ENCODE data around the gene HIC1. TPM values are rescaled to one million over a fixed set of nuclear protein-coding genes. Genes with fewer than 3 reads are reported as not detected.

The HIC1 gene
- total RNA-seq, 1 donor from 2014 or later, result 1.3 TPM

DNA sequence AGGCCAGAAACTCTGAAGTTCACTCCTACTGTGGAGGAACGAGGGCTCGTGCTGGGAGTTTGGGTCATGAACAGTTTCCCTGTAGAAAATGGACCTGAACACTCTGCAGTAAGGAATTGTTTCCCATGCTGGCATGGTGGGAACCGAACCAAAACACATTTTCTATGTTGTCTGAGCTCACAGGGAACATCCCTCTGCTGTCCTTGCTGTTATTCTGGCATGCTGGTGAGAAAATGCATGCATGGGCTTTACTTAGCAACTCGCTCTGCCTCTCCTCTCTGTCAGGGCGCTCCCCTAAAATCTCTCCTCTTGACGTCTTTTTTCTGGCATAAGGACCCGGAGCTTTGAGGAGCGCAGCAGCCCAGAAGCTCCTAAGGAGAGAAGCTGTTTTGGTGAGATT lies 35.2 kb upstream of the HIC1 start:
- TF ChIP-seq, protein P1, sequence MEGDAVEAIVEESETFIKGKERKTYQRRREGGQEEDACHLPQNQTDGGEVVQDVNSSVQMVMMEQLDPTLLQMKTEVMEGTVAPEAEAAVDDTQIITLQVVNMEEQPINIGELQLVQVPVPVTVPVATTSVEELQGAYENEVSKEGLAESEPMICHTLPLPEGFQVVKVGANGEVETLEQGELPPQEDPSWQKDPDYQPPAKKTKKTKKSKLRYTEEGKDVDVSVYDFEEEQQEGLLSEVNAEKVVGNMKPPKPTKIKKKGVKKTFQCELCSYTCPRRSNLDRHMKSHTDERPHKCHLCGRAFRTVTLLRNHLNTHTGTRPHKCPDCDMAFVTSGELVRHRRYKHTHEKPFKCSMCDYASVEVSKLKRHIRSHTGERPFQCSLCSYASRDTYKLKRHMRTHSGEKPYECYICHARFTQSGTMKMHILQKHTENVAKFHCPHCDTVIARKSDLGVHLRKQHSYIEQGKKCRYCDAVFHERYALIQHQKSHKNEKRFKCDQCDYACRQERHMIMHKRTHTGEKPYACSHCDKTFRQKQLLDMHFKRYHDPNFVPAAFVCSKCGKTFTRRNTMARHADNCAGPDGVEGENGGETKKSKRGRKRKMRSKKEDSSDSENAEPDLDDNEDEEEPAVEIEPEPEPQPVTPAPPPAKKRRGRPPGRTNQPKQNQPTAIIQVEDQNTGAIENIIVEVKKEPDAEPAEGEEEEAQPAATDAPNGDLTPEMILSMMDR (IDR thresholded peaks at IDR 0.05; ENCODE audit: insufficient read depth, low read length, severe bottlenecking), result no peak
- DNase-seq (ENCODE audit: low read depth) (no peak), FAIRE-seq (no peak)
- Histone ChIP-seq H3K27me3 (ENCODE audit: control insufficient read depth, insufficient read depth, low read length) (peaks cover 10% of the 10 kb centered on the region), H3K4me3 (ENCODE audit: low read depth, low read length) (no peak overlapping the region), H3K36me3 (ENCODE audit: control insufficient read depth, insufficient read depth, low read length) (no peaks in the 10 kb centered on the region)

DNA sequence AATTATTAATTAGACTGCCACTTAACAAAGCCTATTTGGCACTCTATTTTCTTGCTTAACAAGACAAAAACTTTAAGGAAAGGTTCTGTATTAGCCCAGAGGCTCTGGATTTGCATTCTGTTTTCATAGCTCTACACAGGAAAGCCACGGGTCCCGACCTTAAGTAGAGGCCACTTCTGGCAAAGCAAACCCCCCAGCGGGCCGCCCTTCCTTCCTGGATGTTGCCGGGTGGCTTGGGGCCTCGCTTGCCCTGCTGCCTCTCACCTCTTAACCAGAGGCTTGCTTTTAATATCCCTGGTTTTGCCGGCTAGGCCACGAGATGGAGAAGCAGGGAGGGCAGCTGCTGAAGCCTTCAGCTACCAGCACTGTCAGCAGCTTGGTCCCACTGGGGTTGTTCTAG lies 34.2 kb upstream of the HIC1 start:
- no peaks in the 10 kb centered on the region for H3K36me3 ChIP-seq (ENCODE audit: control insufficient read depth, insufficient read depth, low read length)
- FAIRE-seq (no peak), DNase-seq (ENCODE audit: low read depth) (no peak)
- H3K4me3 ChIP-seq (ENCODE audit: low read depth, low read length), result no peak overlapping the region
- TF ChIP-seq, protein P1 (IDR thresholded peaks at IDR 0.05; ENCODE audit: insufficient read depth, low read length, severe bottlenecking), result no peak
- H3K27me3 ChIP-seq (ENCODE audit: control insufficient read depth, insufficient read depth, low read length), result peaks cover 10% of the 10 kb centered on the region

DNA sequence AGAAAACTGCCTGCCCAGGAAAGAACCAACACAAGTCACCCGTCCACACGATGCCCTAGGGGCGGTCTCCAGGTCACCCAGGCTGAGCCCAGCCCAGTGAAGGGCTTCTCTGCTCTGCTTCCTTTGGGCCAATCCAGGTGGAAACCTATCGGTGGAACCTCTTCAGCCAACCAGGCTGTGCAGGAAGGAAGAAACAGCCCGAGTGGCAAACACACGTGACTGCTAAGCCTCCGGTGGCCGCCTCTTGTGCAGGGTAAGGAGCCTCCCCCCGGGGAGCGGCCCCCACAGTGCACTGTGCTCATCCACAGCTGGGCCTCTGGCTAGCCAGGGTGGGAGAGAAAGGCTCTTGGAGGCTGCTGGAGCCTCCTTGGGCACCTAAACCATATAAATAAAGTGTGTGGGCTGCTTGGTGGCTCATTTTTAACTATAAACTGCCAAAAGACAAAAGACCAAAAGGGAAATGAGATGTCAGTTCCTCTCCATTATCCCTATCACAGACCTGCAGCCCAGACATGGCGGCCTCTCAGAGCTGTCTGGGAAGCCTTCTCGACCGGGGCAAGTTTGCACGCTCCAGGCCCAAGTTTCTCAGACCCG lies 32.2 kb upstream of the HIC1 start:
- FAIRE-seq, result no peak
- Histone ChIP-seq H3K27me3 (ENCODE audit: control insufficient read depth, insufficient read depth, low read length) (peaks cover 10% of the 10 kb centered on the region), H3K4me3 (ENCODE audit: low read depth, low read length) (no peak overlapping the region), H3K36me3 (ENCODE audit: control insufficient read depth, insufficient read depth, low read length) (no peaks in the 10 kb centered on the region)
- TF ChIP-seq, protein P1 (IDR thresholded peaks at IDR 0.05; ENCODE audit: insufficient read depth, low read length, severe bottlenecking), result no peak
- no peak for DNase-seq (ENCODE audit: low read depth)

DNA sequence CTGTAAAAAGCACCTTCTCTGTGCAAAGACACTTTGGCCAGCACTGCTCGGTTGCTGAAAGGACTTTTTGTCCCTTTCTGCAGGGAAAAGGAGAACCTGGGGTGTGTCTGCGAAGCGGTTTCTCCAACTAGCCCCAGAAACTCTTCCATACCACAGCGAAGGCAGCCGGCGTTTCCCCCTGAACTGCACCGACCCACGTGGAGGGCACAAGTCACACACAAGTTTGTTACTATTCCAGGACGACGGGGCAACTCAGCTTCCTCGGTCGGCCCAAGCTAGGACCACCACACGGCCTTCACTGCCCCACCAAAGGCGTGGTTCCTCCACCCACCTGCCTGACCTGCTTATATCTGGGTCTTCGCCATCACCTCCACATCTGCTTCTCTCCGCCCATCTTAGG lies 31.6 kb upstream of the HIC1 start:
- H3K4me3 ChIP-seq (ENCODE audit: low read depth, low read length), result no peak overlapping the region
- TF ChIP-seq, protein P1 (IDR thresholded peaks at IDR 0.05; ENCODE audit: insufficient read depth, low read length, severe bottlenecking), result no peak
- H3K36me3 ChIP-seq (ENCODE audit: control insufficient read depth, insufficient read depth, low read length), result no peaks in the 10 kb centered on the region
- DNase-seq (ENCODE audit: low read depth) (no peak), FAIRE-seq (no peak)
- H3K27me3 ChIP-seq (ENCODE audit: control insufficient read depth, insufficient read depth, low read length), result peaks cover 10% of the 10 kb centered on the region

DNA sequence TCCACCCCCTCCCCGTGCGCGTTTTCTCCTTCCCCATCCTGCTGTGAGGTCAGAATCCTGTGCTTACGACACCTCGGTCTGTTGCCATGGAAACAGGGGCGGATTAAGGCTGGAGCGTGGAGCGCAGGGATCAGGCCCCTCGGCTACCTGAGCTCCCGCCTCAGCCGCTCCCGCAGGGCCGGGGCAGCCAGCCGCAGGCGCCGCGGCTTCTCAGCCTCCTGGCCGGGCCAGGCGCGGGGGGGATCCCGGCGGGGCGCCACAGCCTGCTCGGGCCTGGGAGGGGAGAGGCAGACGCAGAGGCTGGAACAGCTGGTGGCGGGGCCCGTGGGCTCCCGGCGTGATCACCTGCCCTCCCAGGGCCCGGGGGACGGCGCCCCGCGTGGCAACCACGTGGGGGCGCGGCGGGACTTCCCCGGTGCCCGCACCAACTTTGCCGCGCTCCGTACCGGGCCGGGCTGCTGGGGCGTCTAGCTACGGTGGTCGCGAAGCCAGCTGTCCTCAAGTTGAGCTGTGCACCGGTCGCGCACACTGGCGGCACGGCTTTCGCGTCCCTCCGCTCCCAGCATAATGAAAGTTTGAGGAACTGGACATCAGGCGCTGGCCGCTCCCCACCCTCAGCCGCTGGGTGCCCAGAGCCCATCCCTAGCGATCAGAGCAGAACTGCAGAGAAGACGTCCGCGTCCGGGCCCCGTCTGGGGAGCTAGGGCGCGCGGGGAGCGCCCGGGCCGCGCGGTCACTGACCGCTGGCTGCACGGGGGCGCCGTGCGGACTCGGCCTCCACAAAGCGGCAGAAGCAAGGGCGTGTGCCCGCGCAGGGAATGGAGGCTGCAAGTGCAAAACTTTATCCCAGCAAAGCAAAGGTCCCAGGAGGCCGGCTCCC lies 31.0 kb upstream of the HIC1 start:
- Histone ChIP-seq H3K4me3 (ENCODE audit: low read depth, low read length) (peak overlapping the region; percentile 43), H3K27me3 (ENCODE audit: control insufficient read depth, insufficient read depth, low read length) (peaks cover 10% of the 10 kb centered on the region), H3K36me3 (ENCODE audit: control insufficient read depth, insufficient read depth, low read length) (no peaks in the 10 kb centered on the region)
- no peak for DNase-seq (ENCODE audit: low read depth)
- FAIRE-seq, result no peak
- TF ChIP-seq, protein P1 (IDR thresholded peaks at IDR 0.05; ENCODE audit: insufficient read depth, low read length, severe bottlenecking), result no peak
